HG03175 (cell line): ENCODE measurements around the gene FDXACB1.
"Not testable (repeated sequence)": the region's sequence is repeated elsewhere in the genome, so short reads cannot be mapped to it uniquely, and the experiment has no call there.

Experiments
- ATAC-seq: cut with Tn5 transposase; IDR thresholded peaks from one replicate; pipeline ENCODE4 v1.9.1; 2021; ENCODE audit warnings: mild to moderate bottlenecking, moderate library complexity; ENCODE audit not compliant: unreplicated experiment

Gene FDXACB1

DNA sequence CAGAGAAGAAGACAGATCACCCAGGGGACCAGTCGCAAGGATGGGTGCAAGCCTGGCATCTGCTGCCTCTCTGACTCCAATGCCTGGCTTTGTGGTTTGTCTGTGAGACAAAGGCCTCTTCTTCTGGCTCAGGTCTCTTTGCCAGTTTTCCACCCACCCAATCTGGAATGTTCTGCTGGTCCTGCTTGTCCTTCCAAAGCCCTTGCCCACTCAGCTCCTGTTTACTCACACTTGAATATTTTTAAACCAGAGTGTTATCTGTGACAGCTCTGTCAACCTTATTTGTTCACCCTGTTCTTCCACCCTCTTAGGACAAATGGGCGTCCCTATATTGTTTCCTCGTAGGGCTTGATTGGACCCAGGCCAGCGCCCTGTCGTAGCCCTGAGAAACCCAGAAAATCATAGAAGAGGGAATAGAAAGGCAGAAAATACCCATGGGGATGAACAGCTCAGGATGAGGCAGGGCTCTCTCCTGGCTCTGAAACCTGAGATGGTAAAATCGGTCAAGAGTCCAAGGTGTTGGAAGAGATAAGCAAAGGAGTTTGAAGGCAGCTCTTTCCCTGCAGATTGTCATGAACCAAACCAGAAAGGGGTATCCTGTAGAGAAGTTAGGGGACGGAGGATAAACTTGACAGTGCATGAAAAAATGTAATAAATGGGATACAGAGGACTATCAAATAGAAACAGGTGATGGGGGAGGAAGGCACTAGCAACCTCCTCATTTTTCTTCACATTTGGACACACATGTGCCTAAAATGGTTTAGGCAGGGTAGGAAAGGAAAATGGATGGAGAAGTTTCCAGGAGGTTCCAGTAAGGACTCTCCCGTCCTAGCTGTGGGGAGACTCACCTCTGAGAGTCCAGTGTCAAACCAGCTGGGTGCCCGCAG lies 32.0 kb upstream of the FDXACB1 start:
- ATAC-seq = no peak

DNA sequence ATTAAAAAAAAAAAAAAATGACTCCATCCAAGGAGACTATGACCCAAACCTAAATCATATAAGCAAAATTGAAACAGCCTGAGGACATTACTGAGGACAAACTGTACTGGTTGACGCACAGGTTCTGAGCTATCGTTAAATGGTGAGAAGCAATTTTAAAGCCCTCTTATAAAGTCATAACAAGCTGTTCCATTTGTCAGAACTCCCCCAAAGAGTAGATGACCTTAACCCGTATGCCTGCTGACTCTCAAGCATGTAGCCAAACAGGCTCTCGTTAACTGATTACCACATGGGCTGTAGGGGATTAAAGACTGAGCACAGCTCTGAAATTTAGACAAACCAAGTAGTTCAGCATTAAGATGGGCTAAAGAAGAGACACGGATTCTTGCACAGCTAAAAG lies 30.4 kb upstream of the FDXACB1 start:
- no peak for ATAC-seq

DNA sequence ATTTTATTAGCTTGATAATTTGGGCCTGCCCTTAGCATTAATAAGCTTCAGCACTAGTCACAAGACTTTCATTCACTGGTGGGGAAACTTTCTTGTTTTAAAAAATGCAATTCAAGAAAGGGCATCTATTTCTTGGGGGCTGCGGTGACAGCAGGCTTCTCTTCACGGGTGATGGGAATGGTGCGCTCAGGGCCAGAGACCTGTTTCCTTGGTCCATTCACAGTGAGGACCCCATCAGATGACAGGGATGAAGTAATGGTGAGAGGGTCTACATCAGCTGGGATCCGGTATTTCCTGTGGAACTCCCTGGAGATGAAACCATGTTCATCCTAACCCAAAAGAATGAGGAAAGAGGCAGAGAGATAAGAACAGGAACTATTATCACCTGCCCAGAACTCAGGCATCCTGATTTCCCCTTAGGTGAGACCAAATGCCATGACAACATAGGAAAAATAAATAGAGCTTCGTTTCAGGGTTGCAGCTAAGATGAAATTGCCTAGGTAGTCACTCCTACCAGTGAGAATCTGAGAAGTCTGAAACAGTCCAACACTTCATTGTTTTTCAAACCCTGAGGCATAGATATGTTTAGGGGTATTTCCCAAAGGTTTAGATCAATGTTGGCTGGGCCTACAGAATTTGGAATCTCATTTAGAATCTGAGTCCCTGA lies 29.8 kb upstream of the FDXACB1 start:
- ATAC-seq = no peak

DNA sequence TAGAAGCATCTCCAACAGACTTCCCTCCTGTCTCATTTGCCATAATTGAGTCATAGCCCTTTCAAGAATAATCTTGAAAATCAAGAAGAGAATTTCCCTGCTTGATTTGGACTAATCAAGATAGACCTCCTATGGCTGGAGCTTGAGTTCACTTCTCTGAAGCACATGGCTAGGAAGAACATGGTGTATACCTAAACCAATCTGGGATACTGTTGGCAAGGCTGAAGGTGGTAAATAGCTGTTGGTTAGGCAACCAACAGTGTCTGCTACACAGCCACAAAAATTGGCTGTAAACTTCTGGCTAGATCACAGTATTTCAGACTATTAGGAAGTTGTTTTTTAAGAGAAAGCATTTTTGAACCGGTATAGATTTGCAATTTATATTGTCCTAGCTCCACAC lies 27.7 kb upstream of the FDXACB1 start:
- no peak for ATAC-seq

DNA sequence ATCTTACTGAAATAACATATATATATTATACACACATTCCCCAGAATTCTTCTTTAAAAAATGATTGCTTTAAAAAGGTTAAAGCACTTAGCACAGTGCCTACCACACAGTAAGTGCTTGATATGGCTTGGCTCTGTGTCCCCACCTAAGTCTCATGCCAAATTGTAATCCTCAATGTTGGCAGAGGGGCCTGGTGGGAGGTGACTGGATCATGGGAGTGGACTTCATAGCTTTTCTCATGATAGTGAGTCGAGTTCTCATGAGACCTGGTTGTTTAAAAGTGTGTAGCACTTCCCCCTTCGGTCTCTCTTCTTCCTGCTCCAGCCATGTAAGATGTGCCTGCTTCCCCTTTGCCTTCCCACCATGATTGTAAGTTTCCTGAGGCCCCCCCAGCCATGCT lies 26.4 kb upstream of the FDXACB1 start:
- ATAC-seq = no peak

DNA sequence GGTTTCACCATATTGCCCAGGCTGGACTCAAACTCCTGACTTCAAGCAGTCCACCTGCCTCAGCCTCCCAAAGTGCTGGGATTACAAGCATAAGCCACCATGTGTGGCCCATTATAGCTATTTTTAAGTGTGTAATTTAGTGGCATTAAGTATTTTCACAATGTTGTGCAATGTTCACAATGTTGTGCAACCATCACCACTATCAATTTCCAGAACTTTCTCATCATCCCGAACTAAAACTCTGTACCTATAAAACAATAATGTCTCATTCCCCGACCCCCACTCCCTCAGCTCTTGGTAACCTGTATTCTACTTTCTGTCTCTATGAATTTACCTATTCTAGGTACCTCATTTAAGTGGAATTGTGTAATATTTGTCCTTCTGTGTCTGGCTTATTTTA lies 7.9 kb upstream of the FDXACB1 start:
- ATAC-seq = no peak

DNA sequence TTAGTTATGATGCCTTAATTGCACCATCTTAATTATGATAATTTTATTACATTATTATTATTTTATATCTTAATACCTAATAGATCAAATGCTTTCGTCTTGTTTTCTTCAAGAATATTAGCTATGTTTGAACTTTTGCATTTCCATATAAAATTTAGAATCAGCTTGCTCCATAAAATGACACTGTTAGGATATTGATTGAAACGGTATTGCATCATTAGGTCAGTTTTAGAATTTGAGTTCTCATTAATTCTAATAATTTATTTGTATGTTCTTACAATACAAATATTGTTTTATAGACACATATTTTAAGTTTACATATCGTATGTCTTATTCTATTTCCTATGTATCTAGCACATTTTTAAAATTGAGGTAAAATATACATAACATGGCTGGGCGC lies 7.1 kb upstream of the FDXACB1 start:
- ATAC-seq = no peak

DNA sequence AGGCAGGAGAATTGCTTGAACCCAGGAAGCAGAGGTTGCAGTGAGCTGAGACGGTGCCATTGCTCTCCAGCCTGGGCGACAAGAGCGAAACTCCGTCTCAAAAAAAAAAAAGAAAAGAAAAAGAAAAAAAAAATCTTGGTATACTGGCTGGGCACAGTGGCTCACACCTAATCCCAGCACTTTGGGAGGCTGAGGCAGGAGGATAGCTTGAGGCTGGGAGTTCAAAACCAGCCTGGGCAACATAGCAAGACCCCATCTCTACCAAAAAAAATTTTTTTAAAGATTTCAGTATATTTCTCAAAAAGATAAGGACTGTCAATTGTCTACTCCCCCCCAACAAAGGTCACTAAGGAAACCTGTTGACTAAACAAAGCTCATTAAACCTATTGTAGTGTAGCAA lies 6.1 kb upstream of the FDXACB1 start:
- not testable (repeated sequence) for ATAC-seq

DNA sequence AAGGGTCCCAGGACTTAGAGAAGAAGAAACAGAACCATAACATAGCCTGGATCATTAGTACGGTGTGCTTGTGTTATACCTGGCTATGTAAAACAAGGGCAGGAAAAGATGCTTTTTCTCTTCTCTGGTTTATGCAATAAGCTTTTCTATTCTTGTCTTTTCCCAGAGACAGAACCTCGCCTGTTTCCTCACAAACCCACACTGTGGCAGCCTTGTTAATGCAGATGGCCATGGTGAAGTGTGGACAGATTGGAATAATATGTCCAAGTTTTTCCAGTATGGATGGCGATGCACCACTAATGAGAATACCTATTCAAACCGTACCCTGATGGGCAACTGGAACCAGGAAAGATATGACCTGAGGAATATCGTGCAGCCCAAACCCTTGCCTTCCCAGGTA lies 3.2 kb upstream of the FDXACB1 start:
- ATAC-seq = no peak

DNA sequence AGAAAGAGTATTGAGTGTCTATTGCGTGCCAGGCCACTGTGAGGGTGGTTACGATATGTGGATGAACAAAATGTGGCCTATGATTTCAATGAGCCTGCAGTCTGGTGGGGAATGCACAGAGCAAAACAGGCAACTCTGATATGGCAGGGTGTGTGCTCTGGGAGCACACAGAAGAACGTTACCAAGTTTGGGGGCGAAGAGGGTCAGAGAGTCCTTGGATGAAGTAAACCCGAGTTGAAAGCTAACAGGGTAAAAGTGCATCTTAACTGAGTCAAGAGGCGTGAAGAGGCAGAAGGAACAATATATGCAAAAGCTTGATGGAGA lies 634 bp upstream of the FDXACB1 start:
- ATAC-seq = peak; percentile 4

DNA sequence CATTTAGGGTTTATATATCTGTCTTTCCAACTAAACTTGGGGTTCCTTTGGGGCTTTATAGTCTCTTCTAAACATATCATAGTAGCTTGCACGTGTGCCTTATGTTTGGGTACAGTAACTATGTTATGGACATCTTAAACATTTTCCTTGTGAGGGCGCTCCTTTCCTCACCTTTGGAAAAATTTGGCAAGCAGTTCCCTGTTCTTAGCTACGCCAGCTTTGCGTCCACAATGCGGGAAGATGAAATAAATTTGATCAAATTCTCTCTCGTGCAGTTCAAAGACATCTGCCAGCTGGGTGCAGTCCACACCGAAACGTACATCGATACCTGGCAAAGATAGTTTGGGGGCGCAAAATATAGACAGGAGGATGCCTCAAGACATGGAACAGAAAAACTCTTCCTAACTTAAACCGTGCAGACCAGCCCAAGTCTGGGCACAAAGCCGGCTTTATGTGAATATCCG lies 548 bp downstream of the FDXACB1 start:
- peak; percentile 2 for ATAC-seq

DNA sequence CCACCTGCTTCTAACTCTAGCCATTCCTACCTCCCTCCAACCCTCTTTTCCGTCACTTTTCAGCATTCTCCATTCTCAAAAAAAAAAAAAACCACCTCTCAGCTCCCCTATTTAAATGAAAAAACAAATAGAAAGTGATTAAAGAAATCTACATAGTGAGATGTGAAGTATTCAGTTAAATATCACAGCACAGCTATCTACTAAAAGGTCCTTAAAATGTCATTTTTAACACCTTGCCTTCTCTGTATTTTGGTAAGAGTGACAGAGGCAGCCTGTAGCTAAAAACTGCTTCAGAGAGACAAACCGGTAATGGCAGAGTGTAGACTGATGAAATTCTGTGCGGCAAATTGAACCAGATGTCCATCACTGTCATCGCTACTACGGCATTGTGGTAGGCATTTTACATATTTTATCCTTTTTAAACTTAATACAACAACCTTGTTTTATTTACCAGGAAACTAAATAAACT lies 7.2 kb downstream of the FDXACB1 start:
- ATAC-seq = no peak

DNA sequence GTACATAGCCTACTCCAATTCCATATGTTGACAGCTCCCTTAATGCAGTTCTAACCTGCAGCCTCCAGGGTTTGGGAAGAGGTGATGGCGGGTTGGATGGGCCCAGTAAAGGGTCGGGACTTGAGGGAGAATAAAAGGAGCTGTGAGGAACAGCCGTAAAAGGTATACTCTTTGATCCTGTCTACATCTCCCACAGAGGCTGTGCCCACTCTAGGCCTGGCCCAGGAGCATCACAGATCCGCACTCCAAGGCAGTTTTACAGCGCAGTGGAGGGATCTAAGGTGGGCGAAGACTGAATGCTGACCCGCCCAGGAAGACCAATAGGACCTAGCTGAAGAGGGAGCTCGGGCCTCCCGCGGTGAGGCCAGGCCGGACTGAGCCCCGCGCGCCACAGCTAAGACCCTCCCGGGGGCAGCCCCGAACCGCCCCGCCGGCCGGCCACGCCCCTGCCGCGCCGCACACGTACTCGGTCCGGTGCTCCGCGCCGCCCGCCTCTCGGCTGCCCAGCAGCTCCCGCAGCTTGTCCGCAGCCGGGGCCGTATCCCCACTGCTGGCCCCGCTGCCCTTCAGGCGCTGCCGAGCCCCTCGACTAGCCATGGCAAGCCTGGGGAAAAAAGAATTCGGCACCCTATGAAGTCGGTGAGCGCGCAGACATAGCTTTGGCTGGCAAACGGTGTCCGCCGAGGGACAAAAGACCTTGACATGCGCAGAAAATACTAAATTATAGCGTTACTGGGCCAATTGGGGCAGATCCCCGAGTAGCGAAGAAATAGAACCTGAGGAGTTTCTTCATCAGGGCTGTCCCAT lies 7.9 kb downstream of the FDXACB1 start, which contains the start of gene ALG9:
Gene ALG9 (minus strand): TSS at position 696 of the 807 bp plus-strand sequence. CDS start 99 bp downstream, at position 597.
- ATAC-seq = peak; percentile 88

DNA sequence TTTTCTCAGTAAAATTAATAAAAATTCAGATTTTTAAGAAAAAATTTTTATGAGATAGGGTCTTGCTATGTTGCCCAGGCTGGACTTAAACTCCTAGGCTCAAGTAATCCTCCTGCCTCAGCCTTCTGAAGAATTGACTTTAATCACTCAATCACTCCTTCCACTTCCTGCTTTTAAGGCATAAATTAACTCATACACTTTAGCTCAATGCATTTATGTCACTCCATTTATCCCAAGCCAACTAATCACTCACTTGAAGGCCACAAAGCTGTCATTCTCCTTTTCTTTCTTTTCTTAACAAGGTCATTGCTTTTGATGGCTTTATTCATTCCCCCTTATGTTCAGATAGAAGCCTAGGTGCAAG lies 8.5 kb downstream of the FDXACB1 start:
- peak; percentile 11 for ATAC-seq

DNA sequence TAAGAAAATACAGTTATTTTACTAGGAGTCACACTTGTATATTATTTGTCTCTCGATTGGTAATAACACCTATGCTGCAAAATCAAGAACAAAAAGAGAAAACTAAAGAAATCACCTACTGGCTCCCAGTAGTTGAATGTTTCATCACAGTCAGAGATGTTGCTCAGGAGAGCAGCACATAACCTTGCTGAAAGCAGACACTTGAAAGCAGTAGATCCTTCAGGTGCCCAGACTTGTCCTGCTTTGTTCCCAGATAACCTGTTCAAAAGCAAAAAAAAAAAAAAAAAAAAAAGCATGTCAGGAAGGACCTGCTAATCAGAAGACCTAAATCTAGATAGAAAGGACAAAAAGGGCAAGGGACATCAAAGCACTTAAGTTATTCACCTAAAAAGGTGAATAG lies 8.9 kb downstream of the FDXACB1 start:
- no peak for ATAC-seq

DNA sequence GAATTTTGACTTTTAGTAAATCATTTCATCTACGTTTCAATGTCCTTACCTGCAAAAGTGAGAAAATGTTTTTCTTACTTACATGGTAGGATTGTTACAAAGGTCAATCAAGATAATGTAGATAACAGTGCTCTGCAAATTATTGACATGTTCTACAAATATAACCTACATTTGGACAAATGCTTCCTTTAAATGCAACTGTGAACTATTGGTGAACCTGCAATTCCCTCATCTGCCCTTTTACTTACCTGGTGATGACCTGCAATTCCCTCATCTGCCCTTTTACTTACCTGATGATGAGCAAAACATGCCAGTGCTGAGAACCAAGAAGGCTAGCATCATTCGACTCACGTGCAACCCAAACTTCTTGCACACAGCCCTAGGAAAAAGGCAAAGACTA lies 18.7 kb downstream of the FDXACB1 start:
- ATAC-seq = no peak

DNA sequence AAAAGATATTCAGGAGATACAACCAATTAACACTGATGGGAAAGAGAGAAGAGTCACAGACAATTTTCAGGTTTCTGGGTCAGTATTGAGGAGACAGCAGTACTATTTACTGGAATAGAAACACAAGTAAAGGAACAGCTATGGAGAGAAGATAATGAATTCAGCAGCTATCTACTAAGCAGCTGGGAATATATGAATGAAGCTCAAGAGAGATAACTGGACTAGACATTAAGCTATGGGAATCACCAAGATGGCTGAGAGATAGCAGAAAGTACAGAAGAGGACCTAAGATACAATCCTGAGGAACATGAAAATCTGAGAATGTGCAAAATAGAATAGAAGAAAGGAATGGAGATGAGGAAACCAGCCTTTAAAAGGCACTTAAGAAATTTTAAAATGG lies 23.5 kb downstream of the FDXACB1 start:
- no peak for ATAC-seq

DNA sequence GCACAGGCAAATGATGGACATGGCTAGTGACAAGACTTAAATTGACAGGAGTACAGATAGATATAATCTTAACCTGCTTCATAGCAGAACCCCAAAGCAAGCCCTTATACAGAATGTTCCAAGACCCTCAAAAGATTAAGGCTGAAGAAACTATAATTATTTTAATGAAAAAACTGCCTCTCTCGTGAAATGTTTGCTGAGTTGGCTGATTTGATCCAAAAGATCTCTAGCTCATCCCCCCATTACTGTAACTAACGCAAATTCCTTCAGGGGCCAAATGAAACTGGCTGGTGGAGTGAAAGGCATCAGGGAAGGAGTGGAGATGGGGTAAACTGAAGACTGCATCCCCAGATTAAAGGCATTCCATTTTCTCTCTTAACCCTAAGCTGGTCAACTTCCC lies 26.9 kb downstream of the FDXACB1 start:
- no peak for ATAC-seq

DNA sequence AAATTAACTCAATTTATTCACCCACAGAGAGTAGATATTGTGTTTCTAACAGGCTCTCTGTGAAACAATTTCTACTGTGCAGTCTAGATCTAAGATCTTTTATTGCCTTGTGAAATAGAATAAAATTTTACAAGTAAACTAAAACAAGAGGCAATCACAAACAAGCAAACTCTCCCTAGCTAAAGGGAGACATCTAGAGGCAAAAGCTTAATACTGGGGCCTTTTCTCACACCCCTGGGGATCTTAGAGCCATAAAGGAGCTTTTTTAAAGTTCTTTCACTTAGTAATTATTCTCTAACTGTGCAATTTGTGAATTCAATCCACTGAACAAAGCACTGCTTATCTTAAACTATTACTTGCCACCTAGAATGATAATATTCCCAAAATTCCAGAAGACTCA lies 27.3 kb downstream of the FDXACB1 start:
- ATAC-seq = no peak

DNA sequence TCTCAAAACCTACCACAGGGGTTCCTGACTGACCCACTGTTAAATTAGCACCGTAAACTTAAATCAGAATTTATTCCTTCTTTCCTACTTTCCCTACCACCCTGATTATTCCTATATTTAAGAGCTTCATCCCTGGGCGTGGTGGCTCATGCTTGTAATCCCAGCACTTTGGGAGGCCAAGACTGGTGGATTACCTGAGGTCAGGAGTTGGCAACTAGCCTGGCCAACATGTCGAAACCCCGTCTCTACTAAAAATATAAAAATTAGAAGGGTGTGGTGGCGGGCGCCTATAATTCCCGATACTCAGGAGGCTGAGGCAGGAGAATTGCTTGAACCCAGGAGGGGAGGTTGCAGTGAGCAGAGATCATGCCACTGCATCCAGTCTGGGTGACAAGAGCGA lies 27.9 kb downstream of the FDXACB1 start:
- ATAC-seq = no peak

DNA sequence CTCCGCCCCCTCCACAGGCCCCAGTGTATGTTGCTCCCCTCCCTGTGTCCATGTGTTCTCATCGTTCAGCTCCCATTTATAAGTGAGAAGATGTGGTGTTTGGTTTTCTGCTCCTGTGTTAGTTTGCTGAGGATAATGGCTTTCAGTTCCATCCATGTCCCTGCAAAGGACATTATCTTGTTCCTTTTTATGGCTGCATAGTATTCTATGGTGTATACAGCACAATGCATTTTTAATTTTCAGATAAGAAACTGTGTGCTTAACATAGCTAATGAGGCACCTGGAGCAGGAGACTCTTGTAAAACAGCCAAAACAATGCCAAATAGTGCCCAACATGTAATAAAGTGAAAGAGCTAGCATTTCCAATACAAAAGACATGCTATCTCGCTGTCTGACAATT lies 29.3 kb downstream of the FDXACB1 start:
- ATAC-seq = no peak
